Transverse colon (tissue), 3 donors: ENCODE measurements around the gene PIM1.

Experiments used
- EP300 ChIP-seq: sonication (generic); formaldehyde crosslinking; IDR thresholded peaks from one replicate; pipeline ENCODE4 v1.6.1; 2017; ENCODE audit warnings: antibody characterized with exemption, low read depth
- POLR2A ChIP-seq: fragments of 450-650 bp; IDR thresholded peaks from one replicate; pipeline ENCODE4 v1.6.1; 2016; ENCODE audit warnings: antibody characterized with exemption, mild to moderate bottlenecking, moderate library complexity
- TF ChIP-seq, protein P1 (sequence below), 5 experiments: fragments of 200-600 bp in 3 of 5; fragments of 450-650 bp in 2 of 5; sonication (generic) in 3 of 5; IDR thresholded peaks; 1 replicate in 2 of 5; 2 replicates in 3 of 5; pipeline ENCODE4 v1.5.1; 2016 to 2017; ENCODE audit warnings: antibody characterized with exemption in 5 of 5, inconsistent platforms in 3 of 5, mild to moderate bottlenecking in 2 of 5, moderate library complexity in 1 of 5

DNA sequence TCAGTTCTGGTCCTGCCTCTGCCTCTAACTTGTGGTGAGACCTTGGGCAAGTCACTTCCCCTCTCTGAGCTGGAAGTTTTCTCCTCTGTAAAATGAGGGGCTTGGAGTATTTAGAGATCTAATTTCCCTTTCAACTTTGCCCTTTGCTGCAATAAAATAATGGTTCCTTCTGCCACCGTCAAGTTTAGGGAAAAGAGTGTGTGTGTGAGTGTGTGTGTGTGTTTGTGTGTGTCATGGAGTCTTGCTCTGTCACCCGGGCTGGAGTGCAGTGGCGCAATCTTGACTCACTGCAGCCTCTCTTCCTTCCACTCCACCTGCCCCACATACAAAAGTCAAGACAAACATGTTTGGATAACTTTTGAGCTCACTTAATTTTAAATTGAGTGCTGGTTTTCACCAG lies 39.2 kb upstream of the PIM1 start:
- TF ChIP-seq, protein P1, sequence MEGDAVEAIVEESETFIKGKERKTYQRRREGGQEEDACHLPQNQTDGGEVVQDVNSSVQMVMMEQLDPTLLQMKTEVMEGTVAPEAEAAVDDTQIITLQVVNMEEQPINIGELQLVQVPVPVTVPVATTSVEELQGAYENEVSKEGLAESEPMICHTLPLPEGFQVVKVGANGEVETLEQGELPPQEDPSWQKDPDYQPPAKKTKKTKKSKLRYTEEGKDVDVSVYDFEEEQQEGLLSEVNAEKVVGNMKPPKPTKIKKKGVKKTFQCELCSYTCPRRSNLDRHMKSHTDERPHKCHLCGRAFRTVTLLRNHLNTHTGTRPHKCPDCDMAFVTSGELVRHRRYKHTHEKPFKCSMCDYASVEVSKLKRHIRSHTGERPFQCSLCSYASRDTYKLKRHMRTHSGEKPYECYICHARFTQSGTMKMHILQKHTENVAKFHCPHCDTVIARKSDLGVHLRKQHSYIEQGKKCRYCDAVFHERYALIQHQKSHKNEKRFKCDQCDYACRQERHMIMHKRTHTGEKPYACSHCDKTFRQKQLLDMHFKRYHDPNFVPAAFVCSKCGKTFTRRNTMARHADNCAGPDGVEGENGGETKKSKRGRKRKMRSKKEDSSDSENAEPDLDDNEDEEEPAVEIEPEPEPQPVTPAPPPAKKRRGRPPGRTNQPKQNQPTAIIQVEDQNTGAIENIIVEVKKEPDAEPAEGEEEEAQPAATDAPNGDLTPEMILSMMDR (IDR thresholded peaks at IDR 0.05), result no peak
- TF ChIP-seq EP300, result no peak
- no peak for TF ChIP-seq POLR2A
